Tibial artery (tissue), 4 donors: ENCODE measurements around the gene AFF4.
"Not testable (repeated sequence)": the region's sequence is repeated elsewhere in the genome, so short reads cannot be mapped to it uniquely, and the experiment has no call there.

ENCODE experiments used
- DNase-seq, 2 donors: peaks; one replicate each; pipeline ENCODE4 v3.0.0-alpha.2; 2019
- H3K27ac ChIP-seq, 2 donors: fragments of 200-600 bp; sonication (generic) in 1 of 2; 1 replicate in 1 of 2; 2 replicates in 1 of 2; pipeline ENCODE4 v1.5.1; 2018 to 2019; ENCODE audit warnings: mild to moderate bottlenecking in 1 of 2
- H3K27me3 ChIP-seq, 2 donors: fragments of 200-600 bp; sonication (generic) in 1 of 2; one replicate each; pipeline versions ENCODE4 v1.5.1 to v1.6.0; 2016 to 2019
- H3K36me3 ChIP-seq, 3 donors: fragments of 200-600 bp; sonication (generic) in 2 of 3; one replicate each; pipeline ENCODE4 v1.5.1; 2016 to 2019; ENCODE audit warnings: mild to moderate bottlenecking in 2 of 3
- H3K4me1 ChIP-seq, 4 donors: fragments of 200-600 bp; sonication (generic) in 2 of 4; 1 replicate in 3 of 4; 2 replicates in 1 of 4; pipeline ENCODE4 v1.5.1; 2016 to 2019
- H3K4me3 ChIP-seq, 2 donors: fragments of 200-600 bp; sonication (generic) in 1 of 2; 1 replicate in 1 of 2; 2 replicates in 1 of 2; pipeline ENCODE4 v1.5.1; 2018 to 2019; ENCODE audit warnings: mild to moderate bottlenecking in 2 of 2
- H3K9me3 ChIP-seq, 3 donors: fragments of 200-600 bp; sonication (generic) in 1 of 3; one replicate each; pipeline ENCODE4 v1.5.1; 2016 to 2019
- CTCF ChIP-seq, 2 experiments: fragments of 200-600 bp in 1 of 2; fragments of 450-650 bp in 1 of 2; IDR thresholded peaks; one replicate each; pipeline ENCODE4 v1.5.1; 2017 to 2019; ENCODE audit warnings: antibody characterized with exemption in 2 of 2, mild to moderate bottlenecking in 1 of 2, moderate library complexity in 1 of 2
- intact Hi-C: fragments of 100-400 bp; cut with DNase I; formaldehyde crosslinking; loops from one replicate; pipeline ENCODE4 v1.15.0; 2023; ENCODE audit warnings: low total_unique reads

The AFF4 gene

GRCh38 chr5:132953710-132954109, 9.7 kb downstream of the AFF4 start:
- H3K4me1 ChIP-seq: peaks cover 0 to 85% (median 34%) of the 10 kb centered on the region in 4 donors

GRCh38 chr5:132952829-132953228, 10.6 kb downstream of the AFF4 start:
- peaks cover 0 to 86% (median 37%) of the 10 kb centered on the region in 4 donors for H3K4me1 ChIP-seq
- DNase-seq: no peak
- H3K9me3 ChIP-seq: no peaks in the 10 kb centered on the region
- H3K27ac ChIP-seq: no peak overlapping the region
- no peaks in the 10 kb centered on the region for H3K27me3 ChIP-seq
- no peak for TF ChIP-seq CTCF (IDR thresholded peaks at IDR 0.05)
- intact Hi-C loops: no loop called here
- no peak overlapping the region for H3K4me3 ChIP-seq
- H3K36me3 ChIP-seq: peaks cover 0 to 8% (median 6%) of the 10 kb centered on the region in 3 donors

More at GRCh38 chr5:132953710-132954109, 9.7 kb downstream of the AFF4 start:
- no peak for DNase-seq
- TF ChIP-seq CTCF (IDR thresholded peaks at IDR 0.05): no peak
- Histone ChIP-seq H3K27ac (peak overlapping the region in 1 of 2 donors; percentile 30), H3K4me3 (no peak overlapping the region), H3K27me3 (no peaks in the 10 kb centered on the region), H3K9me3 (no peaks in the 10 kb centered on the region), H3K36me3 (peaks cover 0 to 8% (median 6%) of the 10 kb centered on the region in 3 donors)
- intact Hi-C loops: no loop called here

GRCh38 chr5:132951897-132952296, 11.5 kb downstream of the AFF4 start:
- Histone ChIP-seq H3K36me3 (peaks cover 0 to 8% (median 6%) of the 10 kb centered on the region in 3 donors), H3K27me3 (no peaks in the 10 kb centered on the region), H3K27ac (no peak overlapping the region), H3K9me3 (no peaks in the 10 kb centered on the region), H3K4me3 (no peak overlapping the region), H3K4me1 (peaks cover 0 to 87% (median 38%) of the 10 kb centered on the region in 4 donors)
- no peak for DNase-seq
- intact Hi-C loops: no loop called here
- TF ChIP-seq CTCF (IDR thresholded peaks at IDR 0.05): no peak

GRCh38 chr5:132949136-132949535, 14.3 kb downstream of the AFF4 start:
- no peaks in the 10 kb centered on the region for H3K27me3 ChIP-seq
- H3K4me1 ChIP-seq: peaks cover 0 to 87% (median 38%) of the 10 kb centered on the region in 4 donors
- no peaks in the 10 kb centered on the region for H3K9me3 ChIP-seq
- no peak for TF ChIP-seq CTCF (IDR thresholded peaks at IDR 0.05)
- no peak overlapping the region for H3K4me3 ChIP-seq
- no peak overlapping the region for H3K27ac ChIP-seq
- H3K36me3 ChIP-seq: no peaks in the 10 kb centered on the region
- no peak for DNase-seq
- intact Hi-C loops: no loop called here

- peaks cover 0 to 87% (median 32%) of the 10 kb centered on the region in 4 donors for H3K4me1 ChIP-seq
- DNase-seq: no peak
- H3K36me3 ChIP-seq: no peaks in the 10 kb centered on the region
- intact Hi-C loops: no loop called here
- H3K4me3 ChIP-seq: no peak overlapping the region
- H3K9me3 ChIP-seq: no peaks in the 10 kb centered on the region
- no peaks in the 10 kb centered on the region for H3K27me3 ChIP-seq
- H3K27ac ChIP-seq: no peak overlapping the region
- no peak for TF ChIP-seq CTCF (IDR thresholded peaks at IDR 0.05)
These were observed 15.8 kb downstream of the AFF4 start for GRCh38 chr5:132947671-132948070.

GRCh38 chr5:132945315-132945714, 18.1 kb downstream of the AFF4 start:
- intact Hi-C loops: not testable (repeated sequence)

More at GRCh38 chr5:132945315-132945714, 18.1 kb downstream of the AFF4 start:
- not testable (repeated sequence) for H3K36me3 ChIP-seq, H3K9me3 ChIP-seq, H3K27me3 ChIP-seq, H3K4me3 ChIP-seq, DNase-seq, H3K27ac ChIP-seq
- peaks cover 0 to 83% (median 30%) of the 10 kb centered on the region in 4 donors for H3K4me1 ChIP-seq
